Measurements from ENCODE around the gene CCNI.

The CCNI gene

DNA sequence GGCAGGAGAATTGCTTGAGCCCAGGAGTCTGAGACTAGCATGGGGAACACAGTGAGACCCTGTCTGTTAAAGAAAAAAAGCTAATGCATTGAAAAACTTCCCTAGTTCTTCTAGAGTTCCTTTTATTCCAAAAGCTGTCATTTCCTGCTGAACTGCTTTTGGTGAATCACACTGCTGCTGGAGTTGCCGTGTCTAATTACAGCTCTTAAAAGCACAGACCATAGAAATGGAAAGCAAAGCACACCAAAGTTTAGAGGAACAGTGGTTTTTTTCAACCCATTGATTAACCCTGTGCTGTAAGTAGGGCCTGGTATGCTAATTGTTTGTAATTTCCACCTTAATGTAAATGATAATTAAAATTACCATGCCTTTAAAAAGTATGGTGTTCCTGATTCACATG, 73.9 kb downstream of the CCNI start:
- no peak for DNase-seq

DNA sequence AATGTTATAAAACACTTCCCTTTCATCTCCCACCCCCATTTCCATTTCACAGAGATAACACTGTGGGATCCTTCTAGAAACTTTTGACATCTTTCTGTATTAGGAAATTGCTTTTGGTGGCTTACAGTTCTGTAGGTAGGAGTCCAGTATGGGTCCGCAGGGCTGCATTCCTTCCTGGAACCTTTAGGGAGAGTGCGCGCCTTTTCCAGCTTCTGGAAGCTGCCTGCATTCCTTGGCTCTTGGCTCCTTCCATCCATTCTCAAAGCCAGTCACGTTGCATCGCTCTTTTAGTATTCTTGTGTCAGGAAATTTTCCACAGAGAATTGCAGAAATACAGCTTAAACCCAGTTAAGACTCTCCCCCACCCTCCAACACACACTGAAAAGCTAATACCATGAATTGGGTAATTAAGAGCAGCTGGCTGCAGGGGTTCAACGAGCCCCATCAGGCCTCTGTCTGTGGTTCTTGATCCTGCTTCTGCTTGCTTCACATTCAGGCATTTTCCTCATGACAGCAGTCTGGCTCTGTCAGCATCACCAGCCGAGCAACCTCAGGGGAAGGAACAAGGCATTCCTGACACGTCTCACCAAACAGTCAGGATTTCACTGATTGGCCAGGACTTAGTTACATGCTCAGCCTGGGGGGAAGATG, 77.4 kb downstream of the CCNI start:
- DNase-seq: no peak

DNA sequence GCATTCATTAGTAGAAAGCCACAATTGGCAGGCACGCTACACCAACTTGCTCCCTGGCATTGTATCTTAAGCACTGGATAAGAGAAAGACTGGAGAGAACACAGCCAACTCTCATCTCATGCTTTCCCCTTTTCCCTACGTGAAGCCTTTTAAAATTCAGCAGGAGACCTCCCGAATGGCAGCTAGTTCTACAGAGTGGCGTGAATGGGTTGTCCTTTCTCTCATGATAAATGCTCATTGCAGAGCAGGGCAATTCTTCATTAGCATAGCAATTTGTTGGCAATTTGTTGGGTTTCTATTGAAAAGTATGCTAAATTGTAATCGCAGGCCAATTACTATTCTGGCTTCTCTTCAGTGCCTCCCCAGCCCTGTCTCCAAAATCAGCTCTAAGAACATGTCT, 78.3 kb downstream of the CCNI start:
- no peak for DNase-seq

All from activated effector memory CD4-positive, alpha-beta T cell treated with anti-CD3 and anti-CD28 coated beads, Interleukin-2, amount 50 U/mL, for 16 hours (primary cell).